ENCODE results near the gene FCER1G.

DNA sequence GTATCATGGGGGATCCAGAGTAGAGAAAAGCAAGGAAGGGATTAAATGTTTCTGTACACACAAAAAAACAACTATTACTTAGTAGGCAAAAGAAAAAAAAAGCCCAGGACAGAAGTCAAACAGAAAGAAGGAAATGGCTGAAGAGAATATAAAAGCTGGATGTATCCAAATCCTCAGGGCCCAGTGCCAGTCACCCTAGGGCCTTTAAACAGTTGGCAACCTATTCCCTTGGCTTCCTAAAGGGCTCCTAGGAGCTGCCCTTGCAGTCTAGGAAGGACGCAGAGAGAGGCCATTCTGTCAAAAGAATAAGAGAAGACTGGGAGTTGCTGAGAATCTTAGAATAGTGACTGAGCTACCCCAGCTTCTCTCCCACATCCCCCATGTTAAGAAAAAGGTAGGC is 42.7 kb upstream of the FCER1G start:
- TF ChIP-seq CTCF (IDR thresholded peaks at IDR 0.05) (no peak), POLR2A (IDR thresholded peaks at IDR 0.05) (no peak)

Data from esophagus squamous epithelium (tissue), 4 donors.